GM10248 (cell line): ENCODE data around the gene MED13L.

Experiments
- CTCF ChIA-PET: fragments of 300-600 bp; sonication (Branson Sonifier 250); formaldehyde crosslinking; extraction: SDS; loops from one replicate; lab custom pipeline; 2021; ENCODE audit warnings: antibody characterized with exemption; lab: Yijun Ruan, JAX
- POLR2A ChIA-PET: fragments of 350-650 bp; sonication (Branson Sonifier 250); formaldehyde crosslinking; extraction: SDS; loops from one replicate; lab custom pipeline; 2020; ENCODE audit warnings: antibody characterized with exemption; lab: Yijun Ruan, JAX
- DNase-seq: peaks from one replicate; pipeline ENCODE4 v3.0.0; 2012; ENCODE audit errors: extremely low spot score
- CTCF ChIP-seq: IDR thresholded peaks from 2 replicates; pipeline ENCODE4 v1.5.1; 2012; ENCODE audit warnings: mild to moderate bottlenecking, low read depth; ENCODE audit errors: extremely low read depth, missing control alignments, control extremely low read depth

Gene MED13L

GRCh38 chr12:115956659-115957058 lies 320.8 kb downstream of the MED13L start:
- TF ChIP-seq CTCF, result no peak
- ChIA-PET POLR2A (no interaction called here), CTCF (no interaction called here)
- DNase-seq, result no peak

- CTCF ChIA-PET, result no interaction called here
- no peak for TF ChIP-seq CTCF
Measured at GRCh38 chr12:115956236-115956635, 321.3 kb downstream of the MED13L start.

GRCh38 chr12:115953450-115953849 lies 324.0 kb downstream of the MED13L start:
- no peak for TF ChIP-seq CTCF
- POLR2A ChIA-PET, result no interaction called here
- DNase-seq, result no peak
- CTCF ChIA-PET, result interaction anchor here (0.9 kb wide), 1 partner anchor 17 kb away, joined by 3 read pairs; no protein-coding TSS in a partner anchor

More at GRCh38 chr12:115956236-115956635, 321.3 kb downstream of the MED13L start:
- POLR2A ChIA-PET, result no interaction called here
- no peak for DNase-seq

- ChIA-PET POLR2A (no interaction called here), CTCF (interaction anchor here (0.9 kb wide), 1 partner anchor 17 kb away, joined by 3 read pairs; no protein-coding TSS in a partner anchor)
- DNase-seq, result no peak
- no peak for TF ChIP-seq CTCF
Measured at GRCh38 chr12:115953031-115953430, 324.5 kb downstream of the MED13L start.

- no peak for TF ChIP-seq CTCF
- no peak for DNase-seq
- ChIA-PET POLR2A (no interaction called here), CTCF (interaction anchor here (1.1 kb wide), 1 partner anchor 10 kb away, joined by 3 read pairs; no protein-coding TSS in a partner anchor)
Measured at GRCh38 chr12:115950959-115951358, 326.5 kb downstream of the MED13L start.

- ChIA-PET POLR2A (no interaction called here), CTCF (interaction anchor here (1.1 kb wide), 1 partner anchor 9 kb away, joined by 3 read pairs; no protein-coding TSS in a partner anchor)
- DNase-seq, result no peak
- no peak for TF ChIP-seq CTCF
Measured at GRCh38 chr12:115949675-115950074, 327.8 kb downstream of the MED13L start.
